ENCODE measurements around the gene KIAA1549. TPM values are rescaled to one million over a fixed set of nuclear protein-coding genes. Genes with fewer than 3 reads are reported as not detected.

The KIAA1549 gene
- total RNA-seq, 3 donors from 2014 or later = 2.0 to 4.2 (median 2.1) TPM

DNA sequence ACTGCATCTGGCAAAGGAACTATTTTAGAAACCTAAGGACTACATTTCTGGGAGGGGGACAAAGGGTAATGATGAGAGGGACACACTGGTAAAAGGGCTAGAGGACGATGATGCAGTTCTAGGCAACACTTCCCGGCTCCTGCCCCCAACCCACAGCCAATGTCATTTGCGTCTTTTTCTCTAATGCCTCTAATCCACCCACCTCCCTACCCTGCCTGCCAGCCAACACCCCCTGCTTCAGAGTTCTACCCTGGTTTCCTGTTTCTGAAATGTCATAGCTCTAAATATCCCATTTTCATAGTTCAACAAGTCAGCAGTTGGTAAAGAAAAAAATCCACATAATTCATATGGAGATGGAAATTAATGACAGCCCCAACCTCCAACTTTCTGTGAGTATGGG lies 79.0 kb downstream of the KIAA1549 start:
- Histone ChIP-seq H3K36me3 (ENCODE audit: low read depth) (no peaks in the 10 kb centered on the region), H3K4me1 (ENCODE audit: low read depth) (no peaks in the 10 kb centered on the region), H3K4me3 (no peak overlapping the region), H3K9me3 (no peaks in the 10 kb centered on the region)
- ATAC-seq (no peak), DNase-seq (no peak)
- intact Hi-C loops (cut with DNase I, micrococcal nuclease) = no loop called here
- no peak for TF ChIP-seq CTCF (IDR thresholded peaks at IDR 0.05)

- DNase-seq = no peak
- Histone ChIP-seq H3K4me1 (ENCODE audit: low read depth) (no peaks in the 10 kb centered on the region), H3K4me3 (no peak overlapping the region), H3K36me3 (ENCODE audit: low read depth) (no peaks in the 10 kb centered on the region), H3K9me3 (no peaks in the 10 kb centered on the region)
- no peak for TF ChIP-seq CTCF (IDR thresholded peaks at IDR 0.05)
- intact Hi-C loops (cut with DNase I, micrococcal nuclease) = no loop called here
- ATAC-seq = no peak
Measured at GRCh38 chr7:138900035-138900828, 81.0 kb downstream of the KIAA1549 start.

- ATAC-seq = no peak
- no peaks in the 10 kb centered on the region for H3K9me3 ChIP-seq
- no peaks in the 10 kb centered on the region for H3K4me1 ChIP-seq (ENCODE audit: low read depth)
- no peak for DNase-seq
- intact Hi-C loops (cut with DNase I, micrococcal nuclease) = no loop called here
- H3K36me3 ChIP-seq (ENCODE audit: low read depth) = no peaks in the 10 kb centered on the region
- TF ChIP-seq CTCF (IDR thresholded peaks at IDR 0.05) = no peak
- H3K4me3 ChIP-seq = no peak overlapping the region
Measured at GRCh38 chr7:138898802-138899201, 82.4 kb downstream of the KIAA1549 start.

- no peak for DNase-seq
- H3K4me1 ChIP-seq (ENCODE audit: low read depth) = no peaks in the 10 kb centered on the region
- H3K9me3 ChIP-seq = no peaks in the 10 kb centered on the region
Measured at GRCh38 chr7:138898255-138898654, 82.9 kb downstream of the KIAA1549 start.

GRCh38 chr7:138895679-138896078 lies 85.5 kb downstream of the KIAA1549 start:
- Histone ChIP-seq H3K4me1 (ENCODE audit: low read depth) (no peaks in the 10 kb centered on the region), H3K4me3 (no peak overlapping the region), H3K36me3 (ENCODE audit: low read depth) (no peaks in the 10 kb centered on the region), H3K9me3 (no peaks in the 10 kb centered on the region)
- intact Hi-C loops (cut with DNase I, micrococcal nuclease) = no loop called here
- DNase-seq = no peak
- TF ChIP-seq CTCF (IDR thresholded peaks at IDR 0.05) = no peak
- ATAC-seq = peak; percentile 24

More at GRCh38 chr7:138898255-138898654, 82.9 kb downstream of the KIAA1549 start:
- intact Hi-C loops (cut with DNase I, micrococcal nuclease) = no loop called here
- no peak for ATAC-seq
- H3K4me3 ChIP-seq = no peak overlapping the region
- no peaks in the 10 kb centered on the region for H3K36me3 ChIP-seq (ENCODE audit: low read depth)
- no peak for TF ChIP-seq CTCF (IDR thresholded peaks at IDR 0.05)

All from mucosa of descending colon (tissue), 3 donors.